D341Med (cell line): Measurements from ENCODE around the gene SYNC.
"Not testable (repeated sequence)": the region's sequence is repeated elsewhere in the genome, so short reads cannot be mapped to it uniquely, and the experiment has no call there.

Experiments
- DNase-seq: peaks from one replicate; pipeline ENCODE4 v3.0.0; 2012; ENCODE audit warnings: low spot score

Gene SYNC

GRCh38 chr1:32642292-32642827 lies 60.2 kb downstream of the SYNC start:
- DNase-seq: not testable (repeated sequence)

GRCh38 chr1:32639489-32640075 lies 63.0 kb downstream of the SYNC start:
- DNase-seq: no peak

- DNase-seq: no peak
Measured at GRCh38 chr1:32636914-32637645, 65.5 kb downstream of the SYNC start.

- no peak for DNase-seq
Measured at GRCh38 chr1:32635508-32636277, 66.9 kb downstream of the SYNC start.

- no peak for DNase-seq
Measured at GRCh38 chr1:32632829-32633228, 69.7 kb downstream of the SYNC start.

GRCh38 chr1:32630173-32630572 lies 72.4 kb downstream of the SYNC start:
- not testable (repeated sequence) for DNase-seq
